OCI-LY3 (cell line): ENCODE measurements around the gene CHST15.

Source experiments
- H2AFZ ChIP-seq: fragments of 200-600, 300-600 bp; shearing (Covaris generic); 2 replicates; pipeline ENCODE4 v1.6.0; 2014; ENCODE audit warnings: antibody characterized with exemption, low read depth, low read length
- H3K27ac ChIP-seq: fragments of 200-600, 300-600 bp; sonication (generic); 2 replicates; pipeline ENCODE4 v1.5.1; 2014; ENCODE audit warnings: mild to moderate bottlenecking, low read length, moderate library complexity, mixed read lengths
- H3K27me3 ChIP-seq: fragments of 200-600, 300-600 bp; sonication (generic); 2 replicates; pipeline ENCODE4 v1.6.1; 2014; ENCODE audit warnings: low read depth, low read length, mixed read lengths
- H3K36me3 ChIP-seq: fragments of 200-600, 300-600 bp; sonication (generic); replicated peaks from 2 replicates; pipeline ENCODE3; 2014; ENCODE audit warnings: low read depth, low read length, mixed read lengths
- H3K4me1 ChIP-seq: fragments of 300-600, 200-600 bp; sonication (generic); 2 replicates; pipeline ENCODE4 v1.6.1; 2014; ENCODE audit warnings: low read length, mixed read lengths
- H3K4me2 ChIP-seq: fragments of 200-600, 300-600 bp; sonication (generic); 2 replicates; pipeline ENCODE4 v1.6.1; 2014; ENCODE audit warnings: low read length, mixed read lengths
- H3K4me3 ChIP-seq: fragments of 300-600, 200-600 bp; sonication (generic); 2 replicates; pipeline ENCODE4 v1.5.1; 2014; ENCODE audit warnings: antibody characterized with exemption, mild to moderate bottlenecking, low read length, moderate library complexity
- H3K79me2 ChIP-seq: fragments of 300-600, 200-600 bp; shearing (Covaris generic); 2 replicates; pipeline ENCODE4 v1.6.1; 2014; ENCODE audit warnings: mild to moderate bottlenecking, low read length, mixed read lengths
- H3K9ac ChIP-seq: fragments of 300-600, 200-600 bp; shearing (Covaris generic); 2 replicates; pipeline ENCODE4 v1.6.0; 2014; ENCODE audit warnings: mild to moderate bottlenecking, low read length, moderate library complexity
- H3K9me3 ChIP-seq: fragments of 200-600, 300-600 bp; shearing (Covaris generic); 2 replicates; pipeline ENCODE4 v1.6.1; 2014; ENCODE audit warnings: low read length, mixed read lengths; ENCODE audit not compliant: insufficient read depth
- H4K20me1 ChIP-seq: fragments of 200-600, 300-600 bp; sonication (generic); 2 replicates; pipeline ENCODE4 v1.6.1; 2016; ENCODE audit warnings: low read length, mixed read lengths; ENCODE audit not compliant: insufficient read depth
- EZH2phosphoT487 ChIP-seq: fragments of 200-600 bp; shearing (Covaris generic); IDR thresholded peaks from 2 replicates; pipeline ENCODE4 v1.6.1; 2018; ENCODE audit warnings: antibody characterized with exemption, mixed run types, low read depth
- TF ChIP-seq, protein P1 (sequence below): fragments of 200-600, 300-600 bp; sonication (generic); IDR thresholded peaks from 2 replicates; pipeline ENCODE4 v1.5.1; 2014; ENCODE audit warnings: antibody characterized with exemption, low read length, low read depth

CHST15 gene

DNA sequence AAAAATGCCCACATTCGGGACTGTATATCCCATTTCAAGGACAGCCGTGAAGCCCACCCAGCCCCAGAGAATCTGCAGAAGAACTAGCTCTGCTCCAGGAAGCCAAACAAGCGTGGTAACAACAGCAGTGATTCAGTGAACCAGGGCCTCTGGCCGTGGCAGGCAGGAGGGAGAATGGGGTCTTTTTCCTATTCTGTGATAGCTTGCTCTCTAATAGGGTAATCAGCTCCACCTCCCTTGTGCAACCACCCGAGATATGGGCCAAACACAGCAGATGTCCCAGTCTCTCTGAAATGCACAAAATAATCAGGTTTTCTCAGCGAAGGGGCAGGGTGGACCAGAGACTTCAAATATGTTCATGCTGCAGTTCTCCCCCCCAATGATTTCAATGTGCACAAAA is 35.8 kb downstream of the CHST15 start:
- Histone ChIP-seq H3K27ac (no peak overlapping the region), H3K36me3 (no peaks in the 10 kb centered on the region), H3K79me2 (no peaks in the 10 kb centered on the region), H3K27me3 (no peaks in the 10 kb centered on the region), H3K9ac (no peak overlapping the region), H4K20me1 (no peaks in the 10 kb centered on the region), H3K4me1 (peaks cover 10% of the 10 kb centered on the region), H2AFZ (no peak overlapping the region), H3K4me3 (no peak overlapping the region), H3K9me3 (no peaks in the 10 kb centered on the region), H3K4me2 (no peak overlapping the region)
- TF ChIP-seq EZH2phosphoT487: no peak
- TF ChIP-seq, protein P1, sequence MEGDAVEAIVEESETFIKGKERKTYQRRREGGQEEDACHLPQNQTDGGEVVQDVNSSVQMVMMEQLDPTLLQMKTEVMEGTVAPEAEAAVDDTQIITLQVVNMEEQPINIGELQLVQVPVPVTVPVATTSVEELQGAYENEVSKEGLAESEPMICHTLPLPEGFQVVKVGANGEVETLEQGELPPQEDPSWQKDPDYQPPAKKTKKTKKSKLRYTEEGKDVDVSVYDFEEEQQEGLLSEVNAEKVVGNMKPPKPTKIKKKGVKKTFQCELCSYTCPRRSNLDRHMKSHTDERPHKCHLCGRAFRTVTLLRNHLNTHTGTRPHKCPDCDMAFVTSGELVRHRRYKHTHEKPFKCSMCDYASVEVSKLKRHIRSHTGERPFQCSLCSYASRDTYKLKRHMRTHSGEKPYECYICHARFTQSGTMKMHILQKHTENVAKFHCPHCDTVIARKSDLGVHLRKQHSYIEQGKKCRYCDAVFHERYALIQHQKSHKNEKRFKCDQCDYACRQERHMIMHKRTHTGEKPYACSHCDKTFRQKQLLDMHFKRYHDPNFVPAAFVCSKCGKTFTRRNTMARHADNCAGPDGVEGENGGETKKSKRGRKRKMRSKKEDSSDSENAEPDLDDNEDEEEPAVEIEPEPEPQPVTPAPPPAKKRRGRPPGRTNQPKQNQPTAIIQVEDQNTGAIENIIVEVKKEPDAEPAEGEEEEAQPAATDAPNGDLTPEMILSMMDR: no peak

DNA sequence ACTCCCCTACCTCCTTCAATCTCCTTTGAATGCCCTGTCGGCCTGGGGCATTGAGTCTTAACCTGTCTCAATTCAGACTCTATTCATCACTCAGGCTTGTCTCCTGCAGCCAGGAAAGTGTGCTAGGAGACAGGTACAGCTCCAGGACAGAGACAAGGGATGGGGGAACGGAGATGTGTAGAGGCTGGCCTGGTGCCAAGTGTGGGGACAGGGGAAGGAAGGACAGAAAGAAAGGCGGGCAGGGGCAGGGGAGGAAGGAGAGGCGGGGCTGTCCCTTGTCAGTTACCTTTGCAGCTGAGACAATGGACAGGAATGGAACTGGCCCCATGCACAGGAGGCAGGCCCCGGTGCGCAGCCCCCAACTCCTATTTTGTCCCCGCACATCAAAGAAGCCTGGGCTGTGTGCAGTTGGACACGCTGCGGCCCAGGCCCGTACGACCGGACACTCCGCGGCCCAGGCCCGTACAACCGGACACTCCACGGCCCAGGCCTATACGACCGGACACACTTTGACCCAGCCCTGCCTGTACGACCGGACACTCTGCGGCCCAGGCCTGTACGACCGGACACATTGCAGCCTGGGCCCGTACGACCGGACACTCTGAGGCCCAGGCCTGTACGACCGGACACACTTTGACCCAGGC is 36.9 kb downstream of the CHST15 start:
- Histone ChIP-seq H4K20me1 (no peaks in the 10 kb centered on the region), H3K9ac (no peak overlapping the region), H3K27me3 (no peaks in the 10 kb centered on the region; the same call in 1 of the 2 replicates), H3K4me2 (no peak overlapping the region), H3K4me3 (no peak overlapping the region), H3K36me3 (no peaks in the 10 kb centered on the region), H2AFZ (no peak overlapping the region), H3K4me1 (peaks cover 3% of the 10 kb centered on the region; the same call in 1 of the 2 replicates), H3K27ac (no peak overlapping the region), H3K79me2 (no peaks in the 10 kb centered on the region), H3K9me3 (no peaks in the 10 kb centered on the region)
- no peak for TF ChIP-seq EZH2phosphoT487
- TF ChIP-seq, protein P1: no peak

DNA sequence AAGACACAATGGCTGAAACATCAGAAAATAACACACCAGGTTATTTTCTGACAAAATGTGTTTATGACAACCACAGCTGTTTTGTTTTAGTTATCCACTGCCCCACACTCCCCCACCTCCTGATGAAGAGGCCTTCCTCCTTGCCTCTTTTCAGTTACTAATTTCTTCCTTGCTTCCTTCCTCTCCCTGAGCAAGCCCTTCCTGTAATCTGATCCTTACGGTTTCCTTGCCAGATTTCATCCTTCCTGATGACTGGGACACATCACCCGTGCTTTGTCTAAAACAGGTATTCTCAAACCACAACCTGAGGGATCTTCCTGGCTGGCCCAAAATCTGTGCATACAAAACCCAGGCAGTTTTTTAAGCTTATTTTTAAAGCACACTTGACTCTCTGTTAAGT is 39.4 kb downstream of the CHST15 start:
- H3K27ac ChIP-seq: no peak overlapping the region

DNA sequence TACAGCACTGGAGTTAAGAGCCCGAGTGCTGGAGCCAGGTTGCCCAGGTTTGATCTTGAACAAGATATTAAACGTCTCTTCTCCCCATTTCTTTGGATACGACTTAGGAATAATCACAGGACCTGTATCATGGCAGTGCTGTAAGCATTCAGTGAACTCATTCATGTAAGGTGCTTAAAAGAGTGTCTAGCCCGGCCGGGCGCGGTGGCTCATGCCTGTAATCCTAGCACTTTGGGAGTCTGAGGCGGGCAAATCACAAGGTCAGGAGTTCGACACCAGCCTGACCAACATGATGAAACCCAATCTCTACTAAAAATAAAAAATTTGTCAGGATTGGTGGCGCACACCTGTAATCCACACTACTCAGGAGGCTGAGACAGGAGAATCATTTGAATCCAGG is 40.8 kb downstream of the CHST15 start:
- no peak overlapping the region for H3K27ac ChIP-seq
- peaks cover 7% of the 10 kb centered on the region; the same call in 1 of the 2 replicates for H3K4me1 ChIP-seq
- H3K27me3 ChIP-seq: no peaks in the 10 kb centered on the region; the same call in 1 of the 2 replicates
- no peaks in the 10 kb centered on the region for H3K79me2 ChIP-seq
- H3K4me3 ChIP-seq: no peak overlapping the region
- H3K9me3 ChIP-seq: no peaks in the 10 kb centered on the region
- no peaks in the 10 kb centered on the region for H4K20me1 ChIP-seq
- H3K36me3 ChIP-seq: no peaks in the 10 kb centered on the region
- H3K9ac ChIP-seq: no peak overlapping the region
- TF ChIP-seq, protein P1: no peak
- TF ChIP-seq EZH2phosphoT487: no peak
- H2AFZ ChIP-seq: no peak overlapping the region
- H3K4me2 ChIP-seq: no peak overlapping the region

More for the DNA sequence above, 39.4 kb downstream of the CHST15 start:
- no peaks in the 10 kb centered on the region for H3K9me3 ChIP-seq
- H3K4me1 ChIP-seq: peaks cover 7% of the 10 kb centered on the region; the same call in 1 of the 2 replicates
- no peaks in the 10 kb centered on the region for H3K36me3 ChIP-seq
- no peaks in the 10 kb centered on the region; the same call in 1 of the 2 replicates for H3K27me3 ChIP-seq
- H3K9ac ChIP-seq: no peak overlapping the region
- no peak overlapping the region for H3K4me2 ChIP-seq
- TF ChIP-seq, protein P1: no peak
- TF ChIP-seq EZH2phosphoT487: no peak
- no peaks in the 10 kb centered on the region for H3K79me2 ChIP-seq
- H2AFZ ChIP-seq: no peak overlapping the region
- H4K20me1 ChIP-seq: no peaks in the 10 kb centered on the region
- no peak overlapping the region for H3K4me3 ChIP-seq
